ENCODE data around the gene KRT9. TPM values are rescaled to one million over a fixed set of nuclear protein-coding genes. Genes with fewer than 3 reads are reported as not detected.
A peak's percentile ranks its signal among the peaks of the same experiment; 100 is the strongest.

KRT9 gene
- total and polyA plus RNA-seq, 9 of the 15 experiments (the other 6 are each of a cell fraction or from before 2014, with no cell fraction given), result 0.03 TPM; not detected in 8

DNA sequence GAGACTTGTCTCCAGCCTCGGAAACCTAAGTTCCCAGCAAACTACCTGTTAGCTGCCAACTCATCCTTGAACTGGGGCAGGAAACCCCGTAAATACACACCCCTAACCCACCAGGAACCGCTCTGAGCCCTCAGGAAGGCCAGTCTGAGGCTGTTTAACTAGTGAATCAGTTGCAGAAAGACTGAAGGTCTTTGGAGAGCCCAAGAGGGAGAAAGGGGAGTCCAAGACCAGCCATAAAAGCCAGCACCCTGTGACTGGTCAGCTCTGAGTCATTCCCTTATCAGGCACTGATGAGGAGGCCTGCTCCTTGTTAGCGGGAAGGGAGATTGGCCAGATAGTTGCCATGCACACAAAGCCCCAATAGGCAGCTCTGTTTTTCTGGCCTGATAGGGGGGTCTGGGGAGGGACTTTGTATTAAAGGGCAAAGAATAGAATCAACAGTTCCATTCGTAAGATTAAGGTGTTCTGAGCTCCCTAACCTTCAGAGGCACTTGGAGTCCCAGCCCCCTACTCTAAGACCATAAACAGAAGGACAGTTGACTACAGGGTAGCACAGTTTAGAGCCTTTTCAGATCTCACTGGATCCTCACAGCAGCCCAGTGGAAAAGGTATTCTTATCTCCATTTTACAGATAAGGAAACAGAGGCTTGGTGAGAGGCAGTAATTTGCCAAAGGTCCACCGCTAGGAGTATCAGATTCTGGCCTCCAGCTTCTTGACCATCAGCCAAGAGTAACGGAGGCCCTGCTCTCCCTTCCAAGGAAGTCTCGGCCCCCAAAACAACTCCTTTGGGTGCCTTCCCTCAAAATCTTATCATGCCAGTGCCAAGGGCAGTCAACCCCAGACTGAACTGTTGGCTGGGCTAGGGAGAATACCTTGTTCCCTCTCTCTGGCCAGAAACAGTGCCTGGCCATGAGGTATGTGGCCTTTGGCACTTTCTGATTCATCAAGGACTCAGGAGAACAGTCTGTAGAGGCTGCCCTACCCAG lies 41.5 kb downstream of the KRT9 start (continued):
- TF ChIP-seq, protein P1, sequence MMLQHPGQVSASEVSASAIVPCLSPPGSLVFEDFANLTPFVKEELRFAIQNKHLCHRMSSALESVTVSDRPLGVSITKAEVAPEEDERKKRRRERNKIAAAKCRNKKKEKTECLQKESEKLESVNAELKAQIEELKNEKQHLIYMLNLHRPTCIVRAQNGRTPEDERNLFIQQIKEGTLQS (IDR thresholded peaks at IDR 0.05), result peak; percentile 97
- TF ChIP-seq, protein P1 (CRISPR knock-in tag; conservative IDR thresholded peaks at IDR 0.05), result no peak; the same call in 1 of the 2 replicates
- TF ChIP-seq, protein P2, sequence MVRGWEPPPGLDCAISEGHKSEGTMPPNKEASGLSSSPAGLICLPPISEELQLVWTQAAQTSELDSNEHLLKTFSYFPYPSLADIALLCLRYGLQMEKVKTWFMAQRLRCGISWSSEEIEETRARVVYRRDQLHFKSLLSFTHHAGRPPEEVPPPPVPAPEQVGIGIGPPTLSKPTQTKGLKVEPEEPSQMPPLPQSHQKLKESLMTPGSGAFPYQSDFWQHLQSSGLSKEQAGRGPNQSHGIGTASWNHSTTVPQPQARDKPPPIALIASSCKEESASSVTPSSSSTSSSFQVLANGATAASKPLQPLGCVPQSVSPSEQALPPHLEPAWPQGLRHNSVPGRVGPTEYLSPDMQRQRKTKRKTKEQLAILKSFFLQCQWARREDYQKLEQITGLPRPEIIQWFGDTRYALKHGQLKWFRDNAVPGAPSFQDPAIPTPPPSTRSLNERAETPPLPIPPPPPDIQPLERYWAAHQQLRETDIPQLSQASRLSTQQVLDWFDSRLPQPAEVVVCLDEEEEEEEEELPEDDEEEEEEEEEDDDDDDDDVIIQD (CRISPR knock-in tag; IDR thresholded peaks at IDR 0.05), result 0 out of 2 replicates have a peak, but pooled peaks have one; percentile 27
- no peak for TF ChIP-seq POLR3G (IDR thresholded peaks at IDR 0.05; ENCODE audit: extremely low read depth, insufficient read length, insufficient replicate concordance)
- TF ChIP-seq SMAD4 (CRISPR knock-in tag; conservative IDR thresholded peaks at IDR 0.05), result peak; percentile 15
- peak; percentile 57 for TF ChIP-seq RBBP5 (IDR thresholded peaks at IDR 0.05; ENCODE audit: borderline replicate concordance, insufficient read depth, low read length, poor library complexity, severe bottlenecking)
- TF ChIP-seq ZNF311 (CRISPR knock-in tag; IDR thresholded peaks at IDR 0.05), result peak; percentile 9; the same call in 1 of the 2 replicates
- TF ChIP-seq, protein P3, sequence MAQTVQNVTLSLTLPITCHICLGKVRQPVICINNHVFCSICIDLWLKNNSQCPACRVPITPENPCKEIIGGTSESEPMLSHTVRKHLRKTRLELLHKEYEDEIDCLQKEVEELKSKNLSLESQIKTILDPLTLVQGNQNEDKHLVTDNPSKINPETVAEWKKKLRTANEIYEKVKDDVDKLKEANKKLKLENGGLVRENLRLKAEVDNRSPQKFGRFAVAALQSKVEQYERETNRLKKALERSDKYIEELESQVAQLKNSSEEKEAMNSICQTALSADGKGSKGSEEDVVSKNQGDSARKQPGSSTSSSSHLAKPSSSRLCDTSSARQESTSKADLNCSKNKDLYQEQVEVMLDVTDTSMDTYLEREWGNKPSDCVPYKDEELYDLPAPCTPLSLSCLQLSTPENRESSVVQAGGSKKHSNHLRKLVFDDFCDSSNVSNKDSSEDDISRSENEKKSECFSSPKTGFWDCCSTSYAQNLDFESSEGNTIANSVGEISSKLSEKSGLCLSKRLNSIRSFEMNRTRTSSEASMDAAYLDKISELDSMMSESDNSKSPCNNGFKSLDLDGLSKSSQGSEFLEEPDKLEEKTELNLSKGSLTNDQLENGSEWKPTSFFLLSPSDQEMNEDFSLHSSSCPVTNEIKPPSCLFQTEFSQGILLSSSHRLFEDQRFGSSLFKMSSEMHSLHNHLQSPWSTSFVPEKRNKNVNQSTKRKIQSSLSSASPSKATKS (CRISPR knock-in tag; IDR thresholded peaks at IDR 0.05), result no peak
- TF ChIP-seq, protein P4, sequence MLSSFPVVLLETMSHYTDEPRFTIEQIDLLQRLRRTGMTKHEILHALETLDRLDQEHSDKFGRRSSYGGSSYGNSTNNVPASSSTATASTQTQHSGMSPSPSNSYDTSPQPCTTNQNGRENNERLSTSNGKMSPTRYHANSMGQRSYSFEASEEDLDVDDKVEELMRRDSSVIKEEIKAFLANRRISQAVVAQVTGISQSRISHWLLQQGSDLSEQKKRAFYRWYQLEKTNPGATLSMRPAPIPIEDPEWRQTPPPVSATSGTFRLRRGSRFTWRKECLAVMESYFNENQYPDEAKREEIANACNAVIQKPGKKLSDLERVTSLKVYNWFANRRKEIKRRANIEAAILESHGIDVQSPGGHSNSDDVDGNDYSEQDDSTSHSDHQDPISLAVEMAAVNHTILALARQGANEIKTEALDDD (IDR thresholded peaks at IDR 0.05), result peak; percentile 92
- TF ChIP-seq, protein P5, sequence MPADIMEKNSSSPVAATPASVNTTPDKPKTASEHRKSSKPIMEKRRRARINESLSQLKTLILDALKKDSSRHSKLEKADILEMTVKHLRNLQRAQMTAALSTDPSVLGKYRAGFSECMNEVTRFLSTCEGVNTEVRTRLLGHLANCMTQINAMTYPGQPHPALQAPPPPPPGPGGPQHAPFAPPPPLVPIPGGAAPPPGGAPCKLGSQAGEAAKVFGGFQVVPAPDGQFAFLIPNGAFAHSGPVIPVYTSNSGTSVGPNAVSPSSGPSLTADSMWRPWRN (IDR thresholded peaks at IDR 0.05; ENCODE audit: low read depth), result peak; percentile 89
- peak; percentile 62; the same call in 1 of the 2 replicates for TF ChIP-seq EHMT2 (IDR thresholded peaks at IDR 0.05)
- TF ChIP-seq, protein P6, sequence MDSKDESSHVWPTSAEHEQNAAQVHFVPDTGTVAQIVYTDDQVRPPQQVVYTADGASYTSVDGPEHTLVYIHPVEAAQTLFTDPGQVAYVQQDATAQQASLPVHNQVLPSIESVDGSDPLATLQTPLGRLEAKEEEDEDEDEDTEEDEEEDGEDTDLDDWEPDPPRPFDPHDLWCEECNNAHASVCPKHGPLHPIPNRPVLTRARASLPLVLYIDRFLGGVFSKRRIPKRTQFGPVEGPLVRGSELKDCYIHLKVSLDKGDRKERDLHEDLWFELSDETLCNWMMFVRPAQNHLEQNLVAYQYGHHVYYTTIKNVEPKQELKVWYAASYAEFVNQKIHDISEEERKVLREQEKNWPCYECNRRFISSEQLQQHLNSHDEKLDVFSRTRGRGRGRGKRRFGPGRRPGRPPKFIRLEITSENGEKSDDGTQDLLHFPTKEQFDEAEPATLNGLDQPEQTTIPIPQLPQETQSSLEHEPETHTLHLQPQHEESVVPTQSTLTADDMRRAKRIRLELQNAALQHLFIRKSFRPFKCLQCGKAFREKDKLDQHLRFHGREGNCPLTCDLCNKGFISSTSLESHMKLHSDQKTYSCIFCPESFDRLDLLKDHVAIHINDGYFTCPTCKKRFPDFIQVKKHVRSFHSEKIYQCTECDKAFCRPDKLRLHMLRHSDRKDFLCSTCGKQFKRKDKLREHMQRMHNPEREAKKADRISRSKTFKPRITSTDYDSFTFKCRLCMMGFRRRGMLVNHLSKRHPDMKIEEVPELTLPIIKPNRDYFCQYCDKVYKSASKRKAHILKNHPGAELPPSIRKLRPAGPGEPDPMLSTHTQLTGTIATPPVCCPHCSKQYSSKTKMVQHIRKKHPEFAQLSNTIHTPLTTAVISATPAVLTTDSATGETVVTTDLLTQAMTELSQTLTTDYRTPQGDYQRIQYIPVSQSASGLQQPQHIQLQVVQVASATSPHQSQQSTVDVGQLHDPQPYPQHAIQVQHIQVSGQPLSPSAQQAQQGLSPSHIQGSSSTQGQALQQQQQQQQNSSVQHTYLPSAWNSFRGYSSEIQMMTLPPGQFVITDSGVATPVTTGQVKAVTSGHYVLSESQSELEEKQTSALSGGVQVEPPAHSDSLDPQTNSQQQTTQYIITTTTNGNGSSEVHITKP (IDR thresholded peaks at IDR 0.05; ENCODE audit: partially characterized antibody), result peak; percentile 91
- TF ChIP-seq HSF4 (CRISPR knock-in tag; IDR thresholded peaks at IDR 0.05; ENCODE audit: borderline replicate concordance), result no peak
- TF ChIP-seq E2F3 (CRISPR knock-in tag; IDR thresholded peaks at IDR 0.05), result peak; percentile 48; the same call in 1 of the 2 replicates
- TF ChIP-seq ZNF134 (CRISPR knock-in tag; conservative IDR thresholded peaks at IDR 0.05), result peak; percentile 47
